WTC11 (cell line): ENCODE measurements around the gene FAM53A. TPM values are rescaled to one million over a fixed set of nuclear protein-coding genes. Genes with fewer than 3 reads are reported as not detected.
"Not testable (repeated sequence)": the region's sequence is repeated elsewhere in the genome, so short reads cannot be mapped to it uniquely, and the experiment has no call there.

Experiments used
- ATAC-seq: fragments of 200-7000 bp; cut with Tn5 transposase; 2 replicates; pipeline ENCODE4 v1.10.0; 2021; ENCODE audit warnings: mild to moderate bottlenecking, moderate library complexity
- CTCF ChIA-PET: fragments of 300-600 bp; sonication (Branson Sonifier 250); formaldehyde crosslinking; loops from one replicate; lab custom pipeline; 2021; ENCODE audit warnings: antibody characterized with exemption; lab: Charles Lee
- POLR2A ChIA-PET: fragments of 350-600 bp; sonication (Branson Sonifier 250); formaldehyde crosslinking; loops from one replicate; lab custom pipeline; 2021; ENCODE audit warnings: antibody characterized with exemption; lab: Charles Lee
- DNase-seq: peaks from one replicate; pipeline ENCODE4 v3.0.0; 2021; ENCODE audit warnings: low spot score
- H3K27ac Mint-ChIP-seq: 2 replicates; pipeline ENCODE4 v1.8.0; 2021; ENCODE audit warnings: mixed read lengths
- H3K27me3 Mint-ChIP-seq: 2 replicates; pipeline ENCODE4 v1.8.0; 2021; ENCODE audit warnings: low read depth, mild to moderate bottlenecking, moderate library complexity, mixed read lengths
- H3K36me3 Mint-ChIP-seq: 2 replicates; pipeline ENCODE4 v1.8.0; 2021; ENCODE audit warnings: mixed read lengths
- H3K4me1 Mint-ChIP-seq: 2 replicates; pipeline ENCODE4 v1.8.0; 2022; ENCODE audit warnings: mixed read lengths
- H3K4me3 Mint-ChIP-seq: 2 replicates; pipeline ENCODE4 v1.8.0; 2021; ENCODE audit warnings: mild to moderate bottlenecking, moderate library complexity, mixed read lengths
- H3K9me3 Mint-ChIP-seq: 2 replicates; pipeline ENCODE4 v1.8.0; 2021; ENCODE audit warnings: mixed read lengths
- ATF1 ChIP-seq: sonication (generic); formaldehyde crosslinking; IDR thresholded peaks from 2 replicates; pipeline ENCODE4 v1.8.1; 2023; ENCODE audit warnings: mild to moderate bottlenecking, moderate library complexity, missing genetic modification reagents
- GTF2I ChIP-seq: fragments of 250-450 bp; sonication (Bioruptor Pico); conservative IDR thresholded peaks from 2 replicates; pipeline ENCODE4 v1.4.0; 2021; ENCODE audit warnings: mild to moderate bottlenecking
- IRF2 ChIP-seq: sonication (generic); formaldehyde crosslinking; IDR thresholded peaks from 2 replicates; pipeline ENCODE4 v1.8.0; 2022; ENCODE audit warnings: low read depth, missing genetic modification reagents, borderline replicate concordance
- MXD4 ChIP-seq: fragments of 250-450 bp; sonication (Bioruptor Pico); IDR thresholded peaks from 2 replicates; pipeline ENCODE4 v1.8.0; 2021; ENCODE audit warnings: mild to moderate bottlenecking, moderate library complexity, borderline replicate concordance
- TP53 ChIP-seq: sonication (generic); formaldehyde crosslinking; IDR thresholded peaks from 2 replicates; pipeline ENCODE4 v1.8.1; 2023; ENCODE audit warnings: mild to moderate bottlenecking, missing genetic modification reagents
- ZNF138 ChIP-seq: sonication (generic); formaldehyde crosslinking; conservative IDR thresholded peaks from 2 replicates; pipeline ENCODE4 v1.8.1; 2022; ENCODE audit warnings: mild to moderate bottlenecking, moderate library complexity, missing genetic modification reagents
- ZNF219 ChIP-seq: sonication (generic); formaldehyde crosslinking; IDR thresholded peaks from 2 replicates; pipeline ENCODE4 v1.8.0; 2023; ENCODE audit warnings: missing genetic modification reagents, mild to moderate bottlenecking, borderline replicate concordance
- total RNA-seq: library from RNA; stranded (reverse); gene quantifications from 3 replicates; pipeline ENCODE4 v1.2.3, GENCODE V29; 2021
- TF ChIP-seq, protein P1 (sequence below): sonication (generic); formaldehyde crosslinking; IDR thresholded peaks from 2 replicates; pipeline ENCODE4 v1.8.0; 2023; ENCODE audit warnings: mild to moderate bottlenecking, missing genetic modification reagents
- TF ChIP-seq, protein P2 (sequence below): sonication (generic); formaldehyde crosslinking; IDR thresholded peaks from 2 replicates; pipeline ENCODE4 v1.8.1; 2022; ENCODE audit warnings: low read depth, missing genetic modification reagents, borderline replicate concordance
- TF ChIP-seq, protein P3 (sequence below): fragments of 250-450 bp; sonication (Bioruptor Pico); IDR thresholded peaks from 2 replicates; pipeline ENCODE4 v1.9.0; 2021; ENCODE audit warnings: mild to moderate bottlenecking, borderline replicate concordance

Gene FAM53A
- total RNA-seq, 1 experiment from 2014 or later: 2.9 TPM

DNA sequence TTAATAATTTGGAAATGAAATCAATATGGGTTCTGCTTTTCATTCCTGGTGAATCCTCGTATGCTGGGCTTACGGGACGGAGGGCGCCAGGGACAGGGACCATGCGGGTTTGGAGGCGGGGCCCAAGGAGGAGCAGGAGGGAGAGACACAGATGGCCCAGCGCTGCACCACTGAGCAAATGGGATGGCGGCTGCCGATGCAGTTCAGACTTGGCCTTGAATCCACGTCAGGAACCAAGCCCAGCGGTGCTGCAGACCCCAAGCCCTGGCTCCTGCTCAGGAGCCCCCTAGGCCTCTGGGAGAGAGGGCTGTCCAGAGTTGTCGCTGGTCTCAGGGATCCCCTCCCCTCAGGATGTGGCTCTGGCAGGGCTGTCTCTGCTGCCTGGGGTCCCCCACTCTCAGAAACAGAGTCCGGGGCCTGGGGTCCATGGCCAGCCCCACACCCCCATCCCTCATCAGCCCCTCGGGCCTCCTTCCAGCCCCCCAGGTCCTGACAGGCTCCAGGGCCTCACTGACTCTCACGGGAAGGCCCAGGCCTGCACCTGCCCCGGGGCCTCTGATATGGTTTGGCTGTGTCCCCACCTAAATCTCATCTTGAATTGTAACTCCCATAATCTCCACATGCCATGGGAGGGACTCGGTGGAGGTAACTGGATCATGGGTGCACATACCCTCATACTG is 75.2 kb downstream of the FAM53A start (continued):
- TF ChIP-seq, protein P1, sequence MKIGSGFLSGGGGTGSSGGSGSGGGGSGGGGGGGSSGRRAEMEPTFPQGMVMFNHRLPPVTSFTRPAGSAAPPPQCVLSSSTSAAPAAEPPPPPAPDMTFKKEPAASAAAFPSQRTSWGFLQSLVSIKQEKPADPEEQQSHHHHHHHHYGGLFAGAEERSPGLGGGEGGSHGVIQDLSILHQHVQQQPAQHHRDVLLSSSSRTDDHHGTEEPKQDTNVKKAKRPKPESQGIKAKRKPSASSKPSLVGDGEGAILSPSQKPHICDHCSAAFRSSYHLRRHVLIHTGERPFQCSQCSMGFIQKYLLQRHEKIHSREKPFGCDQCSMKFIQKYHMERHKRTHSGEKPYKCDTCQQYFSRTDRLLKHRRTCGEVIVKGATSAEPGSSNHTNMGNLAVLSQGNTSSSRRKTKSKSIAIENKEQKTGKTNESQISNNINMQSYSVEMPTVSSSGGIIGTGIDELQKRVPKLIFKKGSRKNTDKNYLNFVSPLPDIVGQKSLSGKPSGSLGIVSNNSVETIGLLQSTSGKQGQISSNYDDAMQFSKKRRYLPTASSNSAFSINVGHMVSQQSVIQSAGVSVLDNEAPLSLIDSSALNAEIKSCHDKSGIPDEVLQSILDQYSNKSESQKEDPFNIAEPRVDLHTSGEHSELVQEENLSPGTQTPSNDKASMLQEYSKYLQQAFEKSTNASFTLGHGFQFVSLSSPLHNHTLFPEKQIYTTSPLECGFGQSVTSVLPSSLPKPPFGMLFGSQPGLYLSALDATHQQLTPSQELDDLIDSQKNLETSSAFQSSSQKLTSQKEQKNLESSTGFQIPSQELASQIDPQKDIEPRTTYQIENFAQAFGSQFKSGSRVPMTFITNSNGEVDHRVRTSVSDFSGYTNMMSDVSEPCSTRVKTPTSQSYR: no peak
- no peak for TF ChIP-seq ZNF219 (CRISPR knock-in tag)
- TF ChIP-seq ZNF138 (CRISPR knock-in tag): no peak

DNA sequence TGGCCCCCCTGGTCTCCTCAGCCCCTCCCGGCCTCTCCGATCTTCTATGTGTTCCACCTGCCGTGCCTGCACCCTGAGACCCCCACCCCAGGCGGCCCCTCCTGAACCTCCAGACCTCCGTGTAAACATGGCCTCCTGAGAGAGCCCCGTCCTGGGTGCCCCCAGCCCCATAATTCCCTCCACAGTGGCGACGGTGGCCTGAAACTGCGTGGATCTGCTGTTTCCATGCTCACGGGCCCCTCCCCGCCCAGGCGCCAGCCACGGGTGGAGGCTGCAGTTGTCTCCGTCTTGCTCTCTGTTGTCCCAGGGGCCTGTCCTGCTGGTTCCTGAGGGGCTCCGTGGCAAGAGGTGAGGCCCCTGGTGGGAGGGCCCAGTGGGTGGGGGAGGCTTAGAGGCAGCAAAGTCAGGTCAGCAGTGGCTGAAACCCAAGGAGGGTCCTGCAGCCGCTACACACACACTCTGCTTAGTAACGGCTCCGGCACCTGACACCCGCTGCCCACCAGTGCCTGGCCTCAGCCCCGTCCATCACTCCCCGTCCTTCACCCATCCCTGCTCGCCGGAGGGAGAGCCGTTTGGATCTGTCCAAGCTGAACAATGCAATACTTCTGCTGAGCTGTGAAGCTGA is 75.8 kb downstream of the FAM53A start:
- CTCF ChIA-PET: interaction anchor here (0.6 kb wide), 1 partner anchor 89 kb away, joined by 3 read pairs; no protein-coding TSS in a partner anchor
- DNase-seq (no peak), ATAC-seq (no peak)

DNA sequence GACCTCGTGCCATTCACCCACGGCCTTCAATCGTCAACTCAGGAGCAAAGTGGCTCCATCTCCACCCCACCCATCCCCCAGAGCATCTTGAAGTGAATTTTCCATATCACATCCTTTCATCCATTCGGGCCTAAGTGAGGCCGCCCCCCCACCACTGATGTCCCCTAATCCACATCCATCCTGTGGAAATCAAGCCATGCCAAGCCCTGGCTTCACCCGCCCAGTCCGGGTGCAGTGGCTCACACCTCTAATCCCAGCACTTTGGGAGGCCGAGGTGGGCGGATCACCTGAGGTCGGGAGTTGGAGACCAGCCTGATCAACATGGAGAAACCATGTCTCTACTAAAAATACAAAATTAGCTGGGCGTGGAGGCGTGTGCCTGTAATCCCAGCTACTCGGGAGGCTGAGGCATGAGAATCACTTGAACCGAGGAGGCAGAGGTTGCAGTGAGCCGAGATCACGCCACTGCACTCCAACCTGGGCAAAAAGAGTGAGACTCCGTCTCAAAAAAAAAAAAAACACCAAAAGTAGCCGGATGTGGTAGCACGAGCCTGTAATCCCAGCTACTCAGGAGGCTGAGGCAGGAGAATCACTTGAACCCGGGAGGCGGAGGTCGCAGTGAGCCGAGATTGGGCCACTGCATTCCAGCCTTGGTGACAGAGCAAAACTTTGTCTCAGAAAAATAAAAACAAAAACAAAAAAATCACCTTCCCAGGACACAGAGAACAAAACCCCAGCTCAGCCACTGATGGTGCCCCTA is 76.5 kb downstream of the FAM53A start:
- POLR2A ChIA-PET, H3K27me3 Mint-ChIP-seq, H3K27ac Mint-ChIP-seq, DNase-seq, H3K4me3 Mint-ChIP-seq, H3K4me1 Mint-ChIP-seq, H3K36me3 Mint-ChIP-seq, H3K9me3 Mint-ChIP-seq, ATAC-seq: not testable (repeated sequence)
- CTCF ChIA-PET: interaction anchor here (0.6 to 1.6 kb wide), 3 partner anchors 13 to 88 kb away, joined by 3 to 12 read pairs (median 3); no protein-coding TSS in a partner anchor

More for the DNA sequence above, 75.8 kb downstream of the FAM53A start:
- Mint-ChIP-seq H3K27ac (no peak overlapping the region), H3K4me1 (no peaks in the 10 kb centered on the region), H3K4me3 (no peak overlapping the region), H3K27me3 (no peaks in the 10 kb centered on the region), H3K36me3 (no peaks in the 10 kb centered on the region), H3K9me3 (no peaks in the 10 kb centered on the region)
- TF ChIP-seq, protein P2, sequence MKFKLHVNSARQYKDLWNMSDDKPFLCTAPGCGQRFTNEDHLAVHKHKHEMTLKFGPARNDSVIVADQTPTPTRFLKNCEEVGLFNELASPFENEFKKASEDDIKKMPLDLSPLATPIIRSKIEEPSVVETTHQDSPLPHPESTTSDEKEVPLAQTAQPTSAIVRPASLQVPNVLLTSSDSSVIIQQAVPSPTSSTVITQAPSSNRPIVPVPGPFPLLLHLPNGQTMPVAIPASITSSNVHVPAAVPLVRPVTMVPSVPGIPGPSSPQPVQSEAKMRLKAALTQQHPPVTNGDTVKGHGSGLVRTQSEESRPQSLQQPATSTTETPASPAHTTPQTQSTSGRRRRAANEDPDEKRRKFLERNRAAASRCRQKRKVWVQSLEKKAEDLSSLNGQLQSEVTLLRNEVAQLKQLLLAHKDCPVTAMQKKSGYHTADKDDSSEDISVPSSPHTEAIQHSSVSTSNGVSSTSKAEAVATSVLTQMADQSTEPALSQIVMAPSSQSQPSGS: no peak
- TF ChIP-seq GTF2I: no peak
- no peak for TF ChIP-seq ATF1
- TF ChIP-seq, protein P3, sequence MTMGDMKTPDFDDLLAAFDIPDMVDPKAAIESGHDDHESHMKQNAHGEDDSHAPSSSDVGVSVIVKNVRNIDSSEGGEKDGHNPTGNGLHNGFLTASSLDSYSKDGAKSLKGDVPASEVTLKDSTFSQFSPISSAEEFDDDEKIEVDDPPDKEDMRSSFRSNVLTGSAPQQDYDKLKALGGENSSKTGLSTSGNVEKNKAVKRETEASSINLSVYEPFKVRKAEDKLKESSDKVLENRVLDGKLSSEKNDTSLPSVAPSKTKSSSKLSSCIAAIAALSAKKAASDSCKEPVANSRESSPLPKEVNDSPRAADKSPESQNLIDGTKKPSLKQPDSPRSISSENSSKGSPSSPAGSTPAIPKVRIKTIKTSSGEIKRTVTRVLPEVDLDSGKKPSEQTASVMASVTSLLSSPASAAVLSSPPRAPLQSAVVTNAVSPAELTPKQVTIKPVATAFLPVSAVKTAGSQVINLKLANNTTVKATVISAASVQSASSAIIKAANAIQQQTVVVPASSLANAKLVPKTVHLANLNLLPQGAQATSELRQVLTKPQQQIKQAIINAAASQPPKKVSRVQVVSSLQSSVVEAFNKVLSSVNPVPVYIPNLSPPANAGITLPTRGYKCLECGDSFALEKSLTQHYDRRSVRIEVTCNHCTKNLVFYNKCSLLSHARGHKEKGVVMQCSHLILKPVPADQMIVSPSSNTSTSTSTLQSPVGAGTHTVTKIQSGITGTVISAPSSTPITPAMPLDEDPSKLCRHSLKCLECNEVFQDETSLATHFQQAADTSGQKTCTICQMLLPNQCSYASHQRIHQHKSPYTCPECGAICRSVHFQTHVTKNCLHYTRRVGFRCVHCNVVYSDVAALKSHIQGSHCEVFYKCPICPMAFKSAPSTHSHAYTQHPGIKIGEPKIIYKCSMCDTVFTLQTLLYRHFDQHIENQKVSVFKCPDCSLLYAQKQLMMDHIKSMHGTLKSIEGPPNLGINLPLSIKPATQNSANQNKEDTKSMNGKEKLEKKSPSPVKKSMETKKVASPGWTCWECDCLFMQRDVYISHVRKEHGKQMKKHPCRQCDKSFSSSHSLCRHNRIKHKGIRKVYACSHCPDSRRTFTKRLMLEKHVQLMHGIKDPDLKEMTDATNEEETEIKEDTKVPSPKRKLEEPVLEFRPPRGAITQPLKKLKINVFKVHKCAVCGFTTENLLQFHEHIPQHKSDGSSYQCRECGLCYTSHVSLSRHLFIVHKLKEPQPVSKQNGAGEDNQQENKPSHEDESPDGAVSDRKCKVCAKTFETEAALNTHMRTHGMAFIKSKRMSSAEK (CRISPR knock-in tag): no peak
- no peak for TF ChIP-seq MXD4
- no peak for TF ChIP-seq IRF2 (CRISPR knock-in tag)
- TF ChIP-seq TP53 (CRISPR knock-in tag): no peak
- POLR2A ChIA-PET: no interaction called here
